ENCODE results near the gene WRAP53.

The WRAP53 gene

GRCh38 chr17:7742729-7743128 lies 54.5 kb downstream of the WRAP53 start:
- DNase-seq (ENCODE audit: low spot score) = no peak
- in situ Hi-C loops (cut with MboI; ENCODE audit: low pct_unique_long_range_greater_than_20kb, low sequenced_read_pairs, unreplicated experiment) = no loop called here
- TF ChIP-seq CTCF (IDR thresholded peaks at IDR 0.05; ENCODE audit: extremely low read depth, insufficient read depth, missing control alignments) = no peak

- DNase-seq (ENCODE audit: low spot score) = no peak
- TF ChIP-seq CTCF (IDR thresholded peaks at IDR 0.05; ENCODE audit: extremely low read depth, insufficient read depth, missing control alignments) = no peak
- in situ Hi-C loops (cut with MboI; ENCODE audit: low pct_unique_long_range_greater_than_20kb, low sequenced_read_pairs, unreplicated experiment) = no loop called here
These were observed 56.1 kb downstream of the WRAP53 start for GRCh38 chr17:7744416-7744815.

- in situ Hi-C loops (cut with MboI; ENCODE audit: low pct_unique_long_range_greater_than_20kb, low sequenced_read_pairs, unreplicated experiment) = no loop called here
- no peak for TF ChIP-seq CTCF (IDR thresholded peaks at IDR 0.05; ENCODE audit: extremely low read depth, insufficient read depth, missing control alignments)
- no peak for DNase-seq (ENCODE audit: low spot score)
These were observed 57.6 kb downstream of the WRAP53 start for GRCh38 chr17:7745748-7746470.

GRCh38 chr17:7747635-7748071 lies 59.4 kb downstream of the WRAP53 start:
- no peak for DNase-seq (ENCODE audit: low spot score)
- in situ Hi-C loops (cut with MboI; ENCODE audit: low pct_unique_long_range_greater_than_20kb, low sequenced_read_pairs, unreplicated experiment) = no loop called here
- TF ChIP-seq CTCF (IDR thresholded peaks at IDR 0.05; ENCODE audit: extremely low read depth, insufficient read depth, missing control alignments) = no peak

- no peak for DNase-seq (ENCODE audit: low spot score)
- in situ Hi-C loops (cut with MboI; ENCODE audit: low pct_unique_long_range_greater_than_20kb, low sequenced_read_pairs, unreplicated experiment) = no loop called here
- TF ChIP-seq CTCF (IDR thresholded peaks at IDR 0.05; ENCODE audit: extremely low read depth, insufficient read depth, missing control alignments) = no peak
These were observed 59.9 kb downstream of the WRAP53 start for GRCh38 chr17:7748076-7748775.

GRCh38 chr17:7750321-7750821 lies 62.1 kb downstream of the WRAP53 start:
- in situ Hi-C loops (cut with MboI; ENCODE audit: low pct_unique_long_range_greater_than_20kb, low sequenced_read_pairs, unreplicated experiment) = no loop called here
- TF ChIP-seq CTCF (IDR thresholded peaks at IDR 0.05; ENCODE audit: extremely low read depth, insufficient read depth, missing control alignments) = no peak
- no peak for DNase-seq (ENCODE audit: low spot score)

Measured in GM13977 (cell line).